Stimulated activated CD8-positive, alpha-beta memory T cell treated with anti-CD3 and anti-CD28 coated beads, Interleukin-2, amount 100 ng/mL, for 48 hours (primary cell): ENCODE data around the gene PKMYT1.

Experiments
- DNase-seq, 2 donors: peaks; one replicate each; pipeline ENCODE4 v3.0.0-alpha.2; 2020; ENCODE audit warnings: low read depth in 2 of 2

Gene PKMYT1

GRCh38 chr16:2973605-2974318, 6.5 kb downstream of the PKMYT1 start:
- DNase-seq: no peak

- DNase-seq: no peak
Measured at GRCh38 chr16:2973093-2973492, 7.2 kb downstream of the PKMYT1 start.

- no peak for DNase-seq
Measured at GRCh38 chr16:2971985-2972784, 8.1 kb downstream of the PKMYT1 start.

GRCh38 chr16:2971134-2971984, 8.9 kb downstream of the PKMYT1 start:
- no peak for DNase-seq

- no peak for DNase-seq
Measured at GRCh38 chr16:2970563-2970962, 9.7 kb downstream of the PKMYT1 start.

GRCh38 chr16:2969545-2970521, 10.4 kb downstream of the PKMYT1 start:
- peak; percentile 75 to 79 for DNase-seq

- DNase-seq: peak; percentile 81 to 82
Measured at GRCh38 chr16:2968738-2969544, 11.3 kb downstream of the PKMYT1 start, which contains the start of gene PAQR4. Gene PAQR4, plus strand, starts transcription at chr16:2969348. Its CDS starts 327 bp downstream, at chr16:2969675.

GRCh38 chr16:2968368-2968737, 11.9 kb downstream of the PKMYT1 start:
- DNase-seq: no peak

GRCh38 chr16:2967721-2968161, 12.5 kb downstream of the PKMYT1 start:
- DNase-seq: no peak

GRCh38 chr16:2967211-2967631, 13.0 kb downstream of the PKMYT1 start:
- no peak for DNase-seq

GRCh38 chr16:2966808-2967191, 13.4 kb downstream of the PKMYT1 start:
- no peak for DNase-seq

- DNase-seq: no peak
Measured at GRCh38 chr16:2966043-2966807, 14.0 kb downstream of the PKMYT1 start.

GRCh38 chr16:2964475-2965336, 15.5 kb downstream of the PKMYT1 start:
- peak in 1 of 2 donors; percentile 63 for DNase-seq

GRCh38 chr16:2963723-2964474, 16.3 kb downstream of the PKMYT1 start, which contains the start of gene KREMEN2:
Gene KREMEN2, plus strand, starts transcription at chr16:2964275. Its CDS starts 246 bp downstream, at chr16:2964521.
- no peak for DNase-seq

GRCh38 chr16:2963074-2963722, 17.0 kb downstream of the PKMYT1 start:
- no peak for DNase-seq

GRCh38 chr16:2962334-2963073, 17.7 kb downstream of the PKMYT1 start:
- no peak for DNase-seq
